ENCODE data around the gene C2orf49.

C2orf49 gene

DNA sequence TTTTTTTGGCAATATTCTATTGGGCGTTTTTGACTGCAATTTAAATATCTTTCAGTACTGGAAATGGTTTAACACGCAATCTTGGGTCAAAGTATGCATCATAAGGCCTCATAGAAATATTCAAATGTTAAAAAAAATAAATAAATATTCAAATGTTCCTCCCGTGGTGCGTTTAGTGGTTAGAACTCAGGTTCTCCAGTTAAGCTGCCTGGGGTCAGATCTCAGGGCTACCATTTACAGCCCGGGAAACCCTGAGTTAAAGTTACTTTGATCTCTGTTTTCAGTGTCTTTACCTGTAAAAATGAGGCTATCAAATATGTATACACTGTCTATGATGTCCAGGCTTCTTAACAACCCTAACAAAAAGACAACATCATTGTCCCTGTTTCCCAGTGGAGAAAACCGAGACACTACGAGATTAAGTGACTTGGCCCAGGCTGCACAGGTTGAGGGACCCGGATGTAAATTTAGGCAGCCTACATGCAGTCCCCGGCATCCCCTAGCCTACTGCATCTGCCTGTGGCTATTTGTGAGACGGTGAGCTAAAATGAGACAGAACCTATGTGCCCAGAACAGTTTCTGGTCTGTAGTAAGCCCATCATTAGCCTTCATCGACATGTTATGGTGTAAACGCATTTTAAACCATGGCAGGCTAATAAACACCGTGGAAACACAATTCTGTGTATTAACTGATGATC is 59.8 kb downstream of the C2orf49 start (continued):
- TF ChIP-seq PATZ1 (CRISPR knock-in tag; IDR thresholded peaks at IDR 0.05; ENCODE audit: borderline replicate concordance), result no peak
- no peak for TF ChIP-seq TCF4 (CRISPR knock-in tag; IDR thresholded peaks at IDR 0.05; ENCODE audit: borderline replicate concordance)
- no peak for TF ChIP-seq CSDC2 (CRISPR knock-in tag; IDR thresholded peaks at IDR 0.05)

GRCh38 chr2:105397953-105398335 is 60.6 kb downstream of the C2orf49 start:
- peak; percentile 13; the same call in 1 of the 3 replicates for ATAC-seq
- TF ChIP-seq TSHZ2 (CRISPR knock-in tag; IDR thresholded peaks at IDR 0.05) (no peak), POU6F1 (CRISPR knock-in tag; IDR thresholded peaks at IDR 0.05; ENCODE audit: borderline replicate concordance, low read depth) (no peak), ZNF8 (CRISPR knock-in tag; IDR thresholded peaks at IDR 0.05) (no peak), ZFP30 (CRISPR knock-in tag; IDR thresholded peaks at IDR 0.05) (no peak), ZC3H10 (CRISPR knock-in tag; IDR thresholded peaks at IDR 0.05) (no peak), TCF4 (CRISPR knock-in tag; IDR thresholded peaks at IDR 0.05; ENCODE audit: borderline replicate concordance) (no peak), PPARA (CRISPR knock-in tag; IDR thresholded peaks at IDR 0.05; ENCODE audit: borderline replicate concordance) (no peak), SNAI2 (CRISPR knock-in tag; IDR thresholded peaks at IDR 0.05) (no peak), CSDC2 (CRISPR knock-in tag; IDR thresholded peaks at IDR 0.05) (no peak), OSR1 (CRISPR knock-in tag; IDR thresholded peaks at IDR 0.05) (no peak), PATZ1 (CRISPR knock-in tag; IDR thresholded peaks at IDR 0.05; ENCODE audit: borderline replicate concordance) (no peak), TOX (CRISPR knock-in tag; IDR thresholded peaks at IDR 0.05; ENCODE audit: borderline replicate concordance) (no peak), ZNF565 (CRISPR knock-in tag; conservative IDR thresholded peaks at IDR 0.05; ENCODE audit: low read depth) (no peak)
- TF ChIP-seq, protein P1, sequence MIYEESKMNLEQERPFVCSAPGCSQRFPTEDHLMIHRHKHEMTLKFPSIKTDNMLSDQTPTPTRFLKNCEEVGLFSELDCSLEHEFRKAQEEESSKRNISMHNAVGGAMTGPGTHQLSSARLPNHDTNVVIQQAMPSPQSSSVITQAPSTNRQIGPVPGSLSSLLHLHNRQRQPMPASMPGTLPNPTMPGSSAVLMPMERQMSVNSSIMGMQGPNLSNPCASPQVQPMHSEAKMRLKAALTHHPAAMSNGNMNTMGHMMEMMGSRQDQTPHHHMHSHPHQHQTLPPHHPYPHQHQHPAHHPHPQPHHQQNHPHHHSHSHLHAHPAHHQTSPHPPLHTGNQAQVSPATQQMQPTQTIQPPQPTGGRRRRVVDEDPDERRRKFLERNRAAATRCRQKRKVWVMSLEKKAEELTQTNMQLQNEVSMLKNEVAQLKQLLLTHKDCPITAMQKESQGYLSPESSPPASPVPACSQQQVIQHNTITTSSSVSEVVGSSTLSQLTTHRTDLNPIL (CRISPR knock-in tag; IDR thresholded peaks at IDR 0.05; ENCODE audit: low read depth), result no peak

GRCh38 chr2:105398336-105399206 is 61.2 kb downstream of the C2orf49 start, which contains the start of gene FHL2:
Gene FHL2, minus strand, starts transcription at chr2:105399051. Its CDS starts 12,535 bp downstream, at chr2:105386516.
- ATAC-seq, result peak; percentile 93

More at GRCh38 chr2:105398336-105399206, 61.2 kb downstream of the C2orf49 start, which contains the start of gene FHL2:
- TF ChIP-seq, protein P2, sequence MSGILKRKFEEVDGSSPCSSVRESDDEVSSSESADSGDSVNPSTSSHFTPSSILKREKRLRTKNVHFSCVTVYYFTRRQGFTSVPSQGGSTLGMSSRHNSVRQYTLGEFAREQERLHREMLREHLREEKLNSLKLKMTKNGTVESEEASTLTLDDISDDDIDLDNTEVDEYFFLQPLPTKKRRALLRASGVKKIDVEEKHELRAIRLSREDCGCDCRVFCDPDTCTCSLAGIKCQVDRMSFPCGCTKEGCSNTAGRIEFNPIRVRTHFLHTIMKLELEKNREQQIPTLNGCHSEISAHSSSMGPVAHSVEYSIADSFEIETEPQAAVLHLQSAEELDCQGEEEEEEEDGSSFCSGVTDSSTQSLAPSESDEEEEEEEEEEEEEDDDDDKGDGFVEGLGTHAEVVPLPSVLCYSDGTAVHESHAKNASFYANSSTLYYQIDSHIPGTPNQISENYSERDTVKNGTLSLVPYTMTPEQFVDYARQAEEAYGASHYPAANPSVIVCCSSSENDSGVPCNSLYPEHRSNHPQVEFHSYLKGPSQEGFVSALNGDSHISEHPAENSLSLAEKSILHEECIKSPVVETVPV (CRISPR knock-in tag; IDR thresholded peaks at IDR 0.05), result no peak
- TF ChIP-seq ZNF70 (CRISPR knock-in tag; IDR thresholded peaks at IDR 0.05), result peak; percentile 73
- no peak for TF ChIP-seq PATZ1 (CRISPR knock-in tag; IDR thresholded peaks at IDR 0.05; ENCODE audit: borderline replicate concordance)

Data from SK-N-SH treated with all-trans-retinoic acid at 6 μM for 48 hours (cell line).